ENCODE data around the gene ARGLU1.
A peak's percentile ranks its signal among the peaks of the same experiment; 100 is the strongest.

The ARGLU1 gene

DNA sequence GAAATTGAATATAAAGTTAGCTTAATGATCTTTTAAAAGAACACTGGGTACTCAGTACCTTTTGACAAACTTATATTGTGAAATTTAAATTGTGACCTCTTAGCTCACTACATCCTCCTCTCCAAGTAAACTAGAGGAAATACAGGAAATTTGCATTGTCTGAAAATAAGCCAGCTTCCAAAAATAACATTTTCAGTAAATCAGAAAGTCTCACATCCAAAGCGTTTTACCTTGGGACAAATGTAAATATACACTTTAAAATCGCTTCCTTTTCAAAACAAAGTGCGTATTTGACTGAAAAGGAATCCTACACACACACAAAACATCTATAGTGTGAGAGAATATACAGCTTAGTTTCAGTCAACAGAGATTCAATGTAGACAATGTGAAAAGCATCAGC is 30.4 kb downstream of the ARGLU1 start:
- DNase-seq = no peak

- DNase-seq = peak; percentile 77
Measured at GRCh38 chr13:106536244-106537034, 31.5 kb downstream of the ARGLU1 start.

DNA sequence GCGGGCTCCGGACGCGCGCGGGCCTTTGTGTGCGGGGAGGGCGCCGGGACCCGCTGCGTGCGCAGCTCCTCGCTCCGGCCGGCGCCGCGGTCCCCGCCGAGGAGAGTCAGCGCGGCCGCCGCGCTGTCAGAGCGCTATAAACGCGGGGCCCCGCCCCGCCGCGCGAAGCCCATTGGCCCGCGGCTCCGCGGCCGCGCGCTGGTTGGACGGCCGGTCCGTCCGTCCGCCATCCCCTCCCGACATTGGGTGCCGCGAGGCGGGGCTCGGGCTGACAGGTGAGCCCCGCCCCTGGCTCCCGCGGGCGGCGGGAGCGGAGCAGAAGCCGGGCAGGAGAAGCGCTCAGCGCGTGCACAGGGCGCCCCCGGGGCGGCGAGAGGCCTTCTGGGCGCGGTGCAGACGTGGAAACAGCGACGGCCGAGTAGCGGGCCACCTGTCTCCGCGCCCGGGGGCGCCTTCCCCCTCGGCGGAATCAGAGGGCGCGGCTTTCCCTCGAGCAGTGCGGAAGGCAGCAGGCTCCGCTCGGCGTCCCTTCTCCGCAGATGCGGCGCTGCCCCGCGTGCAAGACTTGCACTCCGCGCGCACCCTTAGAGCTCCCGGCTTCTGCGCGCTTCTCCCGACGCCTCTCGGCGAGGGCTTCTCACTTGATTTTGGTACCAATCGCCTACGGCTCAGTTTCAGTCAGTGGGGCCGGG is 32.2 kb downstream of the ARGLU1 start, which contains the start of gene EFNB2:
EFNB2 (minus strand) TSS at position 111 of the 692 bp plus-strand sequence. CDS start 698 bp downstream, outside the sequence.
- peak; percentile 87 for DNase-seq

DNA sequence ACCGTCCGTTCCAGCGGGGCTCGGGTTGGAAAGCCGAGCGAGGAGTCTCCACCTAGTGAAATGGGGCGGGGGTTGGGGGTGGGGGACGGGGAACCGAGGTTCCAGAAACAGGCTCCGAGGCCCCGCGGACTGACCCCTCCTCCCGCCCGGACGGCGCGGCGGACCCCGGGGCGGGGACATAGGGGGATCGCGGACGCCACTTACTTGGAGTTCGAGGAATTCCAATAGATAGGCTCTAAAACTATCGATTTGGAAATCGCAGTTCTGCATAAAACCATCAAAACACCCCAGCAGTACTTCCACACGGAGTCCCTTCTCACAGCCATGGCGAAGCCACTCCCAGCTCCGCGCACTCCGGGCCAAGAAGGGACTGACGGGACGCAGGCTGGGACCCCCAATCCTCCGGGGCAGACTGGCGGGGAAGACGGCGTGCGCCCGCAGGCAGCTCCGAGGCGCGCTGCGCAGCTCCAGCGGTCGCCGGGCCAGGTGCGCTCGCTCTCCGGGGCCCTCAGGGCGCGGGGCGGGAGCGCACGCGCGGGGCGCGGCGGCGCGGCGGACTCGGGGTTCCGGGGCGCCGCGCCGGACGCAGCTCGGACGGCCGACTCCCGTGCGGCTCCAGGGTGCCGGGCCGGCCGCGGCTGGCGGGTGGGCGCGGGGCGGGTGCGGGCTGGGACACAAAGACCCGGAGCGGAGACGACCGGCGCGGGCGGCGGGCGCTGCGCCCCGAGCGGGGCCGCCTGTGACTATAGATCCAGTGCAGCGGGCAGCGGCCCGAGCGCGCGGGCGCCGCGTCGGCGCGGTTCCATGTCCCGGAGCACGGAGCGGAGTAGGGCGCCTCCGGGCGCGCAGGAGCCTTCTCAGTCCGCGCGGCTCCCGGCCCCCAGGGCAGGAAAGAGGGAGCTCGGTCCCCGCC is 33.0 kb downstream of the ARGLU1 start:
- DNase-seq = no peak

DNA sequence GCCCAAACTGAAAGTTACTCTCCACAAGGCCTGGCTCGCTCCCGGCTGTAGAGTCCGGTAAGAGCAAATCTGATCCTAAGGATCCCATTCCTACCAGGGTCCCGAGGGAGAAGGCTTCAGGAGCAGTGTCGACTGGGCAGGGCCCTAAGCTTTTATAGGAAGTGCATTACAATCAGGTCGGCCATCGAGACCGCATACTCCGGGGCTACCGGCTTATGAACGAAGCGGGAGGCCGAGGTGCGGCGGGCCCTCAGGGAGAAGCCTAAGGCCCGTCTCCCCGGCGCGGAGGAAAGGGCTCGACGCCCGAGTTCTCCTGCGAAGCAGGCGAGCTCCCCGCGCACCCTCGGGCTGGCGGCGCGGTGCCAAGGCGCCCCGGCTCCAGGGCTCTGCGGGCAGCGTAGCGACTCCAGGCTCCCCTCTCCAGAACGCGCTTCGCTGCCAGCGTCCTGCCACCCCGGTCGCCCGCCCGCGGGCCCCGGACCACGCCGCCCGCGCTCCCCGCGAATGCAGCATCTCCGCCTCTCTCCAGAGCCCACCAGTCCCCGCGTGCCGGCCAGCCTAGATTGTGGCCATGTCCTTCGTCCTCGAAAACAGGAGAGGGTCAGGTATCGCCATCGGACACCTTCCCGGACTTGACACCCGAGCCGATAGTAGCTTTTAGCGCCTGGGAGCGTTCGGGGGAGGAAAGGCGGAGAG is 33.8 kb downstream of the ARGLU1 start:
- no peak for DNase-seq

GRCh38 chr13:106533101-106533942 is 34.6 kb downstream of the ARGLU1 start:
- DNase-seq = peak; percentile 9

GRCh38 chr13:106532111-106532929 is 35.6 kb downstream of the ARGLU1 start:
- no peak for DNase-seq

GRCh38 chr13:106530980-106531481 is 36.9 kb downstream of the ARGLU1 start:
- no peak for DNase-seq

- no peak for DNase-seq
Measured at GRCh38 chr13:106530171-106530851, 37.6 kb downstream of the ARGLU1 start.

DNA sequence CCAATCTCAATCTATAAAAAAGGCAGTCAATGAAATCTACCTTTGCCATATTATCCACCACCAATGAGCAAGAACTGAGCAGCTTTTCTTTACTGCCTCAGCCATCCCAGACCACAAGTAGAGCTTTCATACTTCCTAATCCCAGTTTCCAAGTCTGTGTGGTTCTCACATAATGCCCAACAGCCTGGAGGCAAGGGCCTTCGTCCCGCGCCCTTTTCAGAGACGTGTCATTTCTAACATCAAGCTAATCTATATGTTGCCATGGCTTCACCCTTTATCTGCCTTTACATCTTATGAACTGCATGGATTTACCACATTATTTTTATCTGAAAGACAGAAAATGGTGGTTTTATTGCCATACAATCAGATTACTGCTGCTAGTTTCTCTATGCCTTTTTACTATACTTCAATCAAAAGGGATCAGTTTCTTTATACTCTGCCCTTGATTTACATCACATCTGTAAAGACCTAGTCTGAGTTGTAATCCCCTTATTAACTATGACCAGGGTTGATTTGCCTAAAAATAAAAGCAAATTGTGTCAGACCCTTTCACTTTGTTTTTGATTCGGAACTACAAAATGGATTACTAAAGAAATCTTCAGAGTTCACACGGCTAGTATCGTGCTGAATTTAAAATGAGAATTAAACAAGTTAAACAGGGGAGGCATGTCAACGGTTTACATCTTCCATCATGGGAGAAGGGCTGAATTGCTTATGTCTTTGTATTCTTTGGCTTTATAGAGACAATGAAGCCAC is 38.3 kb downstream of the ARGLU1 start:
- no peak for DNase-seq

- DNase-seq = no peak
Measured at GRCh38 chr13:106528718-106529414, 39.1 kb downstream of the ARGLU1 start.

GRCh38 chr13:106527826-106528225 is 40.1 kb downstream of the ARGLU1 start:
- no peak for DNase-seq

- no peak for DNase-seq
Measured at GRCh38 chr13:106527445-106527801, 40.5 kb downstream of the ARGLU1 start.

- DNase-seq = no peak
Measured at GRCh38 chr13:106526738-106527444, 41.0 kb downstream of the ARGLU1 start.

DNA sequence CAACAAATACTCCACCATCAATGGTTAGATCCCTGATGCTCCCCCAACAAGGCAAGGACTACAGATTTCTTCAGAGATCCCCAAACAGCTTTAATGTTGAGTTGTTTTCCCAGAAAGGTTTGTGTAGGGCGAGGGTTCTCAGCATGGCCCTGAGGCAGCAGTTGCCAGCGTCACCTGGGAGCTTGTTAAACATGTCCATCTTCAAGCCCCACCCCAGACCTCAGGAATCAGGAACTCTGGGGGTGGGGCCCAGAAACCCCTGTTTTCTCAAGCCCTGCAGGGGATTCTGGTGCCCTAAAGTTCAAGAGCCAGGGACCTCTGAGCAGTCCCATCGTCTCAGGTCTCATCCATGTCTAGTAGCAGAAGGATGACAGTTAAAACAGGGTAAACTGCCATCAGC is 42.1 kb downstream of the ARGLU1 start:
- DNase-seq = no peak

DNA sequence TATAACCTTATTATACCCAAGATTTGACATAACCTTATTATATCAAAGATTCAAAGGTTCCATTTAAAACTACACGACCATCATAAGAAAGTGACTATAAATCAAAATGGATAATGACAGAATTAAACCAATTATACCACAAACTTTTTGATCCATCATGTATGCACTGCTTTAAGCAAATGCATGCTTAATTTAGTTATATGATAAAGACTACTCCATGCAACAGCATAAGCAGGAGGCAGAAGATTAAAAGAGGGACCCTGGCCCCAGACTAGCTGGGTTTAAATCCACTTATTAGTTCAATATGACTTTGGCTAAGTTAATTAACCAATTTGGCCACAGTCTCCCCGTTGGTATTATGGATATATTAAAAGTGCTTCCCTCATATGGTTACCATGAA is 43.8 kb downstream of the ARGLU1 start:
- no peak for DNase-seq

GRCh38 chr13:106523576-106523975 is 44.4 kb downstream of the ARGLU1 start:
- no peak for DNase-seq

Measured in CD4-positive, alpha-beta T cell treated with Interferon gamma for 1 hour (primary cell).